Vagina (tissue), 2 donors: ENCODE measurements around the gene ZNF48.

Source experiments
- POLR2A ChIP-seq, 2 donors: fragments of 450-650 bp; IDR thresholded peaks; one replicate each; pipeline ENCODE4 v1.6.1; 2017; ENCODE audit warnings: antibody characterized with exemption in 2 of 2, mild to moderate bottlenecking in 2 of 2, moderate library complexity in 2 of 2
- POLR2AphosphoS5 ChIP-seq, 2 donors: sonication (generic); formaldehyde crosslinking; IDR thresholded peaks; one replicate each; pipeline ENCODE4 v1.9.0; 2017; ENCODE audit warnings: antibody characterized with exemption in 2 of 2, mild to moderate bottlenecking in 2 of 2, low read depth in 1 of 2; ENCODE audit not compliant: insufficient read depth in 1 of 2
- TF ChIP-seq, protein P1 (sequence below), 3 experiments: fragments of 450-650 bp in 2 of 3; fragments of 200-600 bp in 1 of 3; sonication (generic) in 1 of 3; IDR thresholded peaks; one replicate each; pipeline ENCODE4 v1.5.1; 2017 to 2019; ENCODE audit warnings: antibody characterized with exemption in 3 of 3, mild to moderate bottlenecking in 2 of 3, moderate library complexity in 2 of 3

DNA sequence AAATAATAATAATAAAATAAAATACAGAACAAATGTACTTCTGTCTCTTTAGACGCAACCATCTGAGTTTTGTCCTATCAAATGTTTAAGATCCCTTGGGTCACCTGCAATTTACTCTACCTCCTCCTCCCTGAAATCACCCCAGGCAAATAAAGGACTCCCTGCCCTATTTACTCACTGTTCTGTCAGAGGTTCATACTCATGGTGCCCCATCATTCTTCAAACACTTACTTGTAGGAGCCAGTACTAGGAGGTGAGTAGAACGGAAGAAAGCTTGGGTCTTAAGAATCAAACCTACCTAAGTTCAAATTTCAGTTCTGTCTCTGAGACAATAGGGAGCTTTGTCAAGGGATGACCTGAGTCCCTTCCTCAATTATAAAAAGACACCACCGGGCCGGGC, 28.7 kb upstream of the ZNF48 start:
- TF ChIP-seq, protein P1, sequence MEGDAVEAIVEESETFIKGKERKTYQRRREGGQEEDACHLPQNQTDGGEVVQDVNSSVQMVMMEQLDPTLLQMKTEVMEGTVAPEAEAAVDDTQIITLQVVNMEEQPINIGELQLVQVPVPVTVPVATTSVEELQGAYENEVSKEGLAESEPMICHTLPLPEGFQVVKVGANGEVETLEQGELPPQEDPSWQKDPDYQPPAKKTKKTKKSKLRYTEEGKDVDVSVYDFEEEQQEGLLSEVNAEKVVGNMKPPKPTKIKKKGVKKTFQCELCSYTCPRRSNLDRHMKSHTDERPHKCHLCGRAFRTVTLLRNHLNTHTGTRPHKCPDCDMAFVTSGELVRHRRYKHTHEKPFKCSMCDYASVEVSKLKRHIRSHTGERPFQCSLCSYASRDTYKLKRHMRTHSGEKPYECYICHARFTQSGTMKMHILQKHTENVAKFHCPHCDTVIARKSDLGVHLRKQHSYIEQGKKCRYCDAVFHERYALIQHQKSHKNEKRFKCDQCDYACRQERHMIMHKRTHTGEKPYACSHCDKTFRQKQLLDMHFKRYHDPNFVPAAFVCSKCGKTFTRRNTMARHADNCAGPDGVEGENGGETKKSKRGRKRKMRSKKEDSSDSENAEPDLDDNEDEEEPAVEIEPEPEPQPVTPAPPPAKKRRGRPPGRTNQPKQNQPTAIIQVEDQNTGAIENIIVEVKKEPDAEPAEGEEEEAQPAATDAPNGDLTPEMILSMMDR (IDR thresholded peaks at IDR 0.05) = no peak
- no peak for TF ChIP-seq POLR2AphosphoS5 (IDR thresholded peaks at IDR 0.05; ENCODE audit: insufficient read depth in 1 of 2, low read depth in 1 of 2)
- TF ChIP-seq POLR2A (IDR thresholded peaks at IDR 0.05) = no peak
